GM12864 (cell line): Measurements from ENCODE around the gene RGS12.

ENCODE experiments used
- DNase-seq: peaks from one replicate; pipeline ENCODE4 v3.0.0-alpha.2; 2011; ENCODE audit warnings: low read depth
- H3K4me3 ChIP-seq: 2 replicates; pipeline ENCODE4 v1.5.1; 2011; ENCODE audit warnings: mild to moderate bottlenecking, low read depth, low read length, control low read depth
- CTCF ChIP-seq: IDR thresholded peaks from 2 replicates; pipeline ENCODE4 v1.5.1; 2011; ENCODE audit warnings: low read depth, mild to moderate bottlenecking, moderate library complexity, low read length, control low read depth, inconsistent platforms; ENCODE audit errors: missing control alignments

The RGS12 gene

GRCh38 chr4:3294401-3295241 is 1.8 kb downstream of the RGS12 start:
- no peak overlapping the region for H3K4me3 ChIP-seq
- no peak for TF ChIP-seq CTCF
- DNase-seq = no peak

- H3K4me3 ChIP-seq = no peak overlapping the region
These were observed 3.2 kb downstream of the RGS12 start for GRCh38 chr4:3295837-3296624.

GRCh38 chr4:3296651-3297050 is 3.8 kb downstream of the RGS12 start:
- TF ChIP-seq CTCF = no peak
- no peak for DNase-seq
- H3K4me3 ChIP-seq = no peak overlapping the region

More at GRCh38 chr4:3295837-3296624, 3.2 kb downstream of the RGS12 start:
- no peak for DNase-seq
- no peak for TF ChIP-seq CTCF

GRCh38 chr4:3297066-3297859 is 4.4 kb downstream of the RGS12 start:
- DNase-seq = no peak
- H3K4me3 ChIP-seq = no peak overlapping the region
- TF ChIP-seq CTCF = no peak

GRCh38 chr4:3299122-3299975 is 6.5 kb downstream of the RGS12 start:
- H3K4me3 ChIP-seq = no peak overlapping the region
- DNase-seq = no peak
- no peak for TF ChIP-seq CTCF
